T1000 (cell line): ENCODE results near the gene GRB2.
"Not testable (repeated sequence)": the region's sequence is repeated elsewhere in the genome, so short reads cannot be mapped to it uniquely, and the experiment has no call there.

Experiments
- DNase-seq: peaks from one replicate; lab custom pipeline; 2025; ENCODE audit warnings: mixed read lengths; lab: John Stamatoyannopoulos, UW

Gene GRB2

GRCh38 chr17:75405365-75406221 lies at the start of gene GRB2:
TSS of gene GRB2 (minus strand) at chr17:75405678. CDS start at chr17:75393628, 12,050 bp downstream.
- DNase-seq: peak; percentile 98

DNA sequence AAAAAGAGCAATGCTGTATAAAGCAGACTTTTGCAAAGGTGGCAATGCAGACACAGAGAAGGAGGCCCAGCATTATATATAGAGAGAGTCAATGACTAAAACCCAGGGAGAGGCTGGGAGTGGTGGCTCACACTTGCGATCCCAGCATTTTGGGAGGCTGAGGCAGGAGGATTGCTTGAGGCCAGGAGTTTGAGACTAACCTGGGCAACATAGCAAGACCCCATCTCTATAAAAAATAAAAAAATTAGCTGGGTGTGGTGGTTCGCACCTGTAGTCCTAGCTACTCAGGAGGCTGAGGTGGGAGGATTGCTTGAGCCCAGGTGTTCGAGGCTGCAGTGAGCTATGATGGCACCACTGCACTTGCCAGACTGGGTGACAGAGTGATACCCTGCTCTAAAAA lies 49.2 kb upstream of the GRB2 start:
- not testable (repeated sequence) for DNase-seq

DNA sequence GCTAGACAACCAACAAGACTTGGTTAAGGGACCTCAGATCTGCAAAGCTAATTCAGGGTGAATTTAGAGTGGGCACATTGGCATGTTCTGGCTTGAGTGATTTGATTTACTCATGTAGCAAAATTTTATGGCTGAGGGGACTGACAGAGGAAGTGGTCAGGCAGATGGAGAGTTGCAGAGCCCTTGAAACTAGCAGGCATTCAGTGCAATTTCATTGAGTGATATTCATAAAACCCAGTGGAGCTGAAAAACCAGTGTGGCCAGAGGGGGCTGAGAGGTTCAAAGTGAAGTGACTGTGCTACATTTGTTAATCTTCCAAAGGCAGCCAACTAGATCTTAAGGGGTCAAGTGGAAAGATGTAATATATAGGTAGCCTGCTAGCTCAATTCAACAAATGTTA lies 48.7 kb upstream of the GRB2 start:
- no peak for DNase-seq

DNA sequence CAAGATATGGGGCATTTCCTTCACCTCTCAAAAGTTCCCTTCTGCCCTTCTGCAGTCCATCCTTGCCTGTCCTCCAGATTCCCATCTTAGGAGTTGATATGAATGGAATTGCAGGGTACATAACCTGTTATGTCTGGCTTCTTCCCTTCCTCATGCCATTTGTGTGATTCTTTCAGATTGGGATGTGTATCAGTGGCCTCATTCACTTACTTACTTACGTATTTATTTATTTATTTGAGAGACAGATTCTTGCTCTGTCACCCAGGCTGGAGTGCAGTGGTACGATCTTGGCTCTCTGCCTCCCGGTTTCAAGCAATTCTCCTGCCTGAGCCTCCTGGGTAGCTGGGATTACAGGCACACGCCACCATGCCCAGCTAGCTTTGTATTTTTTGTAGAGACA lies 44.8 kb upstream of the GRB2 start:
- DNase-seq: no peak

- no peak for DNase-seq
Measured at GRCh38 chr17:75447951-75448856, 42.7 kb upstream of the GRB2 start.

DNA sequence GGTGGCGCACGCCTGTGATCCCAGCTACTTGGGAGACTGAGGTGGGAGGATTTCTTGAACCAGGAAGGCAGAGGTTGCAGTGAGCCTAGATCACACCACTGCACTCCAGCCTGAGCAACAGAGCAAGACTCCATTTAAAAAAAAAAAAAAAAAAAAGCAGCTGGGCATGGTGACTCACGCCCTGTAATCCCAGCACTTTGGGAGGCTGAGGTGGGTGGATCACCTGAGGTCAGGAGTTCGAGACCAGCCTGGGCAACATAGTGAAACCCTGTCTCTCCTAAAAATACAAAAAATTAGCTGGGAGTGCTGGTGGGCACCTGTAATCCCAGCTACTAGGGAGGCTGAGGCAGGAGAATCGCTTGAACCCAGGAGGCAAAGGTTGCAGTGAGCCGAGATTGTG lies 40.4 kb upstream of the GRB2 start:
- DNase-seq: not testable (repeated sequence)

GRCh38 chr17:75445296-75445695 lies 39.8 kb upstream of the GRB2 start:
- DNase-seq: no peak

DNA sequence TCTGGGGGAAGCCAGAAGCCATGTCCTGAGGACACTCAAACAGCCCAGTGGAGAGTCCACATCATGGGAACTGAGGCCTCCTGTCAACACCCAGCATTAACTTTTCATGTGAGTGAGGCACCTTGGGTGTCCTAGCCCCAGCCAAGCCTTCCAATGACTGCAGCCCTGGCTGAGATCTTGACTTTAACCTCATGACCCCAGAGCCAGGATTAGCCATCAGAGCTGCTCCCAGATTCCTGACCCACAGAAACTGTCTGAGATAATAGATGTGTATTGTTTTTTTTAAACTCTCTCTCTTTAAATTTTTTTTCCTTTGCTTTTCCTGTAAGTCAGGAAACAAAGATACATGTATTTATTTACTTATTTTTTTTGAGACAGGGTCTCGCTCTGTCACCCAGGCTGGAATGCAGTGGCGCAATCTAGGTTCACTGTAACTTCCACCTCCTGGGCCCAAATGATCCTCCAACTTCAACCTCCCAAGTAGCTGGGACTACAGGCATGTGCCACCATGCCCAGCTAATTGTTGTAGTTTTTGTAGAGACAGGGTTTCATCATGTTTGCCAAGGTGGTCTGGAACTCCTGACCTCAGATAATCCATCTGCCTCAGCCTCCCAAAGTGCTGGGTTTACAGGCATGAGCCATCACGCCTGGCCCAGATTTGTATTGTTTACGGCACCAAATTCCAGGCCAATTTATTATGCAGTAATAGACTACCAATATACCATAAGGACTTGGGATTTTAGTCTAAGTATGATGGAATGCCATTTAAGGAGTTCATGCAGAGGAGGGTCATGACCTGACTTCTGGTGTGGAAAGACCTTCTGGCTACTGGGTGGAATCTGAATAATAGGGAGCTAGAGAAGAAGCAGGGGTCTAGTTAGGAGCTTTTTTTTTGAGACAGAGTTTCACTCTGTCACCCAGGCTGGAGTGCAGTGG lies 37.0 kb upstream of the GRB2 start:
- DNase-seq: no peak

GRCh38 chr17:75440738-75441448 lies 35.4 kb upstream of the GRB2 start:
- DNase-seq: no peak

- DNase-seq: no peak
Measured at GRCh38 chr17:75439287-75439686, 33.8 kb upstream of the GRB2 start.

GRCh38 chr17:75437404-75437803 lies 31.9 kb upstream of the GRB2 start:
- DNase-seq: not testable (repeated sequence)

GRCh38 chr17:75434433-75434832 lies 29.0 kb upstream of the GRB2 start:
- DNase-seq: not testable (repeated sequence)

GRCh38 chr17:75433218-75433783 lies 27.8 kb upstream of the GRB2 start:
- DNase-seq: no peak

DNA sequence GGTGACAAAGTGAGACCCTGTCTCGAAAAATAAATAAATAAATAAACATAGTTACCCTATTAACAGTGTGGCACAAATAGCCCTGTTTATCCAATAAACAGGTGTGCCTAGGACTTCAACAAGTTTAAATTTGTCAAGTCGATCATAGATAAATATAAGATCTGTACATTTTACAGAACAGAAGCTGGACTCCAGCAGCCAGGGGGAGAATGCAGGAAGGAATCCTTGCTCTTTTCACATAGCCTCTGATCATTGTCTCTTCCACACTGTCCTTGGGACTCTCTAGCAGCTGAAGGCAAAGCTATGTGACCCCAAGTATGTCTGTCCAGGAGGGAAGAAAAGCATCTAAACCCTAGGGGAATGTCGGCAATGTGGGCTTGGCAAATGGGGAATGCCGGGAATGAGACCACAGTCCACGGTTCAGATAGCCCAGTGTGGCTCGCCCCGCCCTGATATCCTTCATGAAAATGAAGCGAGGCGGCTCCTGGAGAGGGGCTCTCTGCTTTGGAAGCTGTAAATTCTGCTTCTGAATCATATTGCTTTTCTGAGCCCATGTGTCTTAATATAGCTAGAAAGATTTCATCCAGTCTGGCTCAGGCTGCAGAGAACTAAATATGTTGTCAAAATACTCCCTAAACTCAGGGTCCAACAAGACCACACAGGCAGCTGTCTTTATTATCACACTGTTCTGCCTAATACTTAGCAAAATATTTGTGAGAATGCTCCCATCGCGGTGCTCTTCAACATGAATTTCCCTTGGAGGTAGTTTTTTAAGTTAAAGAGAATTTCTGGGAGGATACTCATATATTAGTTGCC lies 24.9 kb upstream of the GRB2 start:
- DNase-seq: peak; percentile 33

- DNase-seq: peak; percentile 49
Measured at GRCh38 chr17:75428543-75429469, 23.3 kb upstream of the GRB2 start.

- no peak for DNase-seq
Measured at GRCh38 chr17:75418531-75418930, 13.1 kb upstream of the GRB2 start.

GRCh38 chr17:75417054-75417580 lies 11.6 kb upstream of the GRB2 start:
- no peak for DNase-seq

DNA sequence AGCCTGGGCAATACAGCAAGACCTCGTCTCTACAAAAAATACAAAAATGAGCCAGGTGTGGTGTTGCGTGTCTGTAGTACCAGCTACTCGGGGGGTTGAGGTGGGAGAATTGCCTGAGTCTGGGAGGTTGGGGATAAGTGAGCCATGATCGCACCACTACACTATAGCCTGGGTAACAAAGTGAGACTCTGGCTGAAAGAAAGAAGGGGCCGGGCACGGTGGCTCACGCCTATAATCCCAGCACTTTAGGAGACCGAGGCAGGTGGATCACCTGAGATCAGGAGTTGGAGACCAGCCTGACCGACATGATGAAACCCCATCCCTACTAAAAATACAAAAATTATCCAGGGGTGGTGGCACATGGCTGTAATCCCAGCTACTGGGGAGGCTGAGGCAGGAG lies 10.5 kb upstream of the GRB2 start:
- no peak for DNase-seq
